Mucosa of descending colon (tissue), 3 donors: Measurements from ENCODE around the gene DPEP1. TPM values are rescaled to one million over a fixed set of nuclear protein-coding genes. Genes with fewer than 3 reads are reported as not detected.
"Not testable (repeated sequence)": the region's sequence is repeated elsewhere in the genome, so short reads cannot be mapped to it uniquely, and the experiment has no call there.

ENCODE experiments used
- ATAC-seq: fragments of 200-7000 bp; cut with Tn5 transposase; one replicate; pipeline ENCODE4 v1.9.1; 2020; ENCODE audit warnings: mild to moderate bottlenecking, moderate library complexity
- DNase-seq, 3 donors: peaks; one replicate each; pipeline ENCODE4 v3.0.0-alpha.2; 2020
- H3K36me3 ChIP-seq: fragments of 200-600 bp; one replicate; pipeline ENCODE4 v1.8.0; 2021; ENCODE audit warnings: low read depth, mild to moderate bottlenecking
- H3K4me1 ChIP-seq: fragments of 200-600 bp; one replicate; pipeline ENCODE4 v1.8.0; 2021; ENCODE audit warnings: low read depth, mild to moderate bottlenecking
- H3K4me3 ChIP-seq: fragments of 200-600 bp; one replicate; pipeline ENCODE4 v1.8.0; 2021; ENCODE audit warnings: mild to moderate bottlenecking
- H3K9me3 ChIP-seq: fragments of 200-600 bp; one replicate; pipeline ENCODE4 v1.8.0; 2021; ENCODE audit warnings: mild to moderate bottlenecking
- intact Hi-C, 2 donors: fragments of 100-400 bp; cut with DNase I in 1 of 2; cut with micrococcal nuclease in 1 of 2; formaldehyde crosslinking; loops; one replicate each; pipeline versions ENCODE4 v1.11.0 to v1.11.1; 2022; cut with DNase I, micrococcal nuclease
- total RNA-seq, 3 donors: library from RNA; stranded (reverse); fragmentation: NEBNext Ultra II Directional in 2 of 3; extraction: Animal tissue kit (Norgen Biotek cat#: 25700) in 2 of 3; gene quantifications; one replicate each; pipeline versions ENCODE4 v1.2.1 to v1.2.4, GENCODE V29; 2021 to 2023
- TF ChIP-seq, protein P1 (sequence below): fragments of 200-600 bp; IDR thresholded peaks from one replicate; pipeline ENCODE4 v1.8.0; 2022; ENCODE audit warnings: antibody characterized with exemption, mild to moderate bottlenecking
- donor health status: DM: no; HTN: no; CAD: no; lungs with moderate emphysema.
- donor health status: DM: no; HTN: no; CAD: no.
- donor health status: DM: no; HTN: yes; CAD: no.

Gene DPEP1
- total RNA-seq, 3 donors from 2014 or later: 0.28 to 2.0 TPM; not detected in 1

GRCh38 chr16:89661215-89661614, 47.8 kb downstream of the DPEP1 start:
- intact Hi-C loops: no loop called here
- peaks cover 10% of the 10 kb centered on the region for H3K4me1 ChIP-seq
- no peaks in the 10 kb centered on the region for H3K36me3 ChIP-seq
- TF ChIP-seq, protein P1, sequence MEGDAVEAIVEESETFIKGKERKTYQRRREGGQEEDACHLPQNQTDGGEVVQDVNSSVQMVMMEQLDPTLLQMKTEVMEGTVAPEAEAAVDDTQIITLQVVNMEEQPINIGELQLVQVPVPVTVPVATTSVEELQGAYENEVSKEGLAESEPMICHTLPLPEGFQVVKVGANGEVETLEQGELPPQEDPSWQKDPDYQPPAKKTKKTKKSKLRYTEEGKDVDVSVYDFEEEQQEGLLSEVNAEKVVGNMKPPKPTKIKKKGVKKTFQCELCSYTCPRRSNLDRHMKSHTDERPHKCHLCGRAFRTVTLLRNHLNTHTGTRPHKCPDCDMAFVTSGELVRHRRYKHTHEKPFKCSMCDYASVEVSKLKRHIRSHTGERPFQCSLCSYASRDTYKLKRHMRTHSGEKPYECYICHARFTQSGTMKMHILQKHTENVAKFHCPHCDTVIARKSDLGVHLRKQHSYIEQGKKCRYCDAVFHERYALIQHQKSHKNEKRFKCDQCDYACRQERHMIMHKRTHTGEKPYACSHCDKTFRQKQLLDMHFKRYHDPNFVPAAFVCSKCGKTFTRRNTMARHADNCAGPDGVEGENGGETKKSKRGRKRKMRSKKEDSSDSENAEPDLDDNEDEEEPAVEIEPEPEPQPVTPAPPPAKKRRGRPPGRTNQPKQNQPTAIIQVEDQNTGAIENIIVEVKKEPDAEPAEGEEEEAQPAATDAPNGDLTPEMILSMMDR: no peak
- no peak overlapping the region for H3K4me3 ChIP-seq
- ATAC-seq (no peak), DNase-seq (no peak)
- no peaks in the 10 kb centered on the region for H3K9me3 ChIP-seq

GRCh38 chr16:89664238-89664637, 50.8 kb downstream of the DPEP1 start:
- H3K4me1 ChIP-seq, H3K4me3 ChIP-seq, intact Hi-C loops, DNase-seq, H3K36me3 ChIP-seq, ATAC-seq, H3K9me3 ChIP-seq: not testable (repeated sequence)

GRCh38 chr16:89667000-89667399, 53.6 kb downstream of the DPEP1 start:
- DNase-seq, H3K9me3 ChIP-seq, intact Hi-C loops, H3K4me1 ChIP-seq, H3K36me3 ChIP-seq, ATAC-seq, H3K4me3 ChIP-seq: not testable (repeated sequence)

- Histone ChIP-seq H3K4me1 (no peaks in the 10 kb centered on the region), H3K9me3 (peaks cover 5% of the 10 kb centered on the region), H3K36me3 (no peaks in the 10 kb centered on the region), H3K4me3 (no peak overlapping the region)
- DNase-seq: no peak
- no peak for ATAC-seq
- TF ChIP-seq, protein P1: no peak
- intact Hi-C loops: no loop called here
These were observed 54.2 kb downstream of the DPEP1 start for GRCh38 chr16:89667633-89668032.

DNA sequence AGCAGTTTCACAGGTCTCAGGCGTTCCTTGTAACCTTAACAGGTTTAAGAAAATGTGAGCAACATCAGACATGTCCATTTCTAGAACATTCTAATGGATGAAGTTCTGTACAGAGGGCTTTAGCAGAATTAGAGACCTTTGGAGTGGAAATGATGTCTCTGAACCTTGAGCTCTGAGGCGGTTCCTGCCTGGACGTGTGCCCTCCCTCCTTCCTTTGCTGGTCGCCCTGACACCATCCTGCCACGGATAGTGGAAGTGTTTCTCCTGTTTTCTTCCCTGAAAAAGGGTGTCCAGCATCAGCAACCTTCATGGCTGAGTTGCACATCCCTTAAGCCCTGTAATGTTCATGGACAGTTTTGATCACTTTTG, 55.3 kb downstream of the DPEP1 start:
- H3K4me1 ChIP-seq: no peaks in the 10 kb centered on the region
- H3K9me3 ChIP-seq: peaks cover 5% of the 10 kb centered on the region
- H3K4me3 ChIP-seq: no peak overlapping the region
- no peaks in the 10 kb centered on the region for H3K36me3 ChIP-seq
- ATAC-seq (no peak), DNase-seq (no peak)
- intact Hi-C loops: no loop called here
- TF ChIP-seq, protein P1: no peak

GRCh38 chr16:89669755-89670154, 56.3 kb downstream of the DPEP1 start:
- ATAC-seq: no peak
- DNase-seq: no peak
- H3K36me3 ChIP-seq: no peaks in the 10 kb centered on the region
- peaks cover 5% of the 10 kb centered on the region for H3K9me3 ChIP-seq
- H3K4me1 ChIP-seq: no peaks in the 10 kb centered on the region
- TF ChIP-seq, protein P1: no peak
- intact Hi-C loops: no loop called here
- H3K4me3 ChIP-seq: no peak overlapping the region
